GM13976 (cell line): Measurements from ENCODE around the gene NLGN4X.

ENCODE experiments used
- DNase-seq: peaks from one replicate; pipeline ENCODE4 v3.0.0; 2012; ENCODE audit warnings: low spot score
- CTCF ChIP-seq: IDR thresholded peaks from 2 replicates; pipeline ENCODE4 v1.5.1; 2012; ENCODE audit warnings: borderline replicate concordance, mild to moderate bottlenecking; ENCODE audit not compliant: insufficient read depth; ENCODE audit errors: extremely low read depth, missing control alignments, control extremely low read depth
- in situ Hi-C: fragments of 300-500 bp; cut with MboI; formaldehyde crosslinking; loops from one replicate; pipeline ENCODE4 v1.12.0; 2022; ENCODE audit warnings: low sequenced_read_pairs, mixed read lengths, inconsistent platforms; ENCODE audit not compliant: unreplicated experiment

The NLGN4X gene

GRCh38 chrX:6005856-6006255 is 222.8 kb downstream of the NLGN4X start:
- DNase-seq: no peak
- no peak for TF ChIP-seq CTCF
- in situ Hi-C loops: loop anchor here (25.0 kb wide), 1 partner anchor 231 kb away; the partner anchor contains the start of gene NLGN4X

DNA sequence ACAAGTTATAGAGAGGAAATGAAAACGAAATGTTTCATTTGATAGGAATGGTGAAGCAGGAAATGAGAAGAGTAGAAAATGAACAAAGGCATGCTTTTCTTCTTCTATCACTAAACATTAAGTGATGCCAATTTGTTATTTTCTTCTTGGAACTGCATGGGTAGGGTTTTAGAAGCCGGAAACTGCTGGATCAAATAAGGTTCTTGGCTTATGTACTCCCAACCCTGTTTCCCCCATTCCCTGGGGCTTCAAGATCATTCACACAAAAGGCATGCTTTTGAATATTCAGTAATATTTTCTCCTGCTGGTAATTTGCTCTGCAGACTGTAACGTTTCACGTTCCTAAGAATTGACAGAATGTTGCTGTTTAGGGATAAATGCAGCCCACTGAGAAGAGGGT is 224.1 kb downstream of the NLGN4X start:
- no peak for TF ChIP-seq CTCF
- in situ Hi-C loops: loop anchor here (25.0 kb wide), 1 partner anchor 233 kb away; the partner anchor contains the start of gene NLGN4X
- no peak for DNase-seq

DNA sequence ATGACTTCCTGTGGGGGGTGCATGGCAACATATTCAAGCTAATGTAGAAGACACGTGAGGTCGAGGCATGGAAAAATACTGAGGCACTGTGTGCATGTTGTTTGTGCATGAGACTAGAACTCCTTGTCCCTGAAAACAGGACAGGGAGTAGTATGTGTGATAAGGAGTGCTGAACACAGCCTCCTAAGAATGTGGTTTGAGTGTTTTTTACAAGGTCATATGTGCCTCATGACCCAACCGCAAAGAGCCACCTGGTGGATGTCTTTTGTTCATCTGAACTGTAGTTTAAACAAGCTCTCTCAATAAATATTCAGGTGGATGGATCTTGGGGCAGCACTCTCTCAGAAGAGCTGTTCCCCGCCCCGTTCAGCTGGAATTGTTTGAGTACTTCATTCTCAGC is 226.6 kb downstream of the NLGN4X start:
- no peak for TF ChIP-seq CTCF
- in situ Hi-C loops: loop anchor here (25.0 kb wide), 1 partner anchor 235 kb away; the partner anchor contains the start of gene NLGN4X
- no peak for DNase-seq

- in situ Hi-C loops: no loop called here
- DNase-seq: no peak
- no peak for TF ChIP-seq CTCF
These were observed 229.8 kb downstream of the NLGN4X start for GRCh38 chrX:5998901-5999300.

GRCh38 chrX:5998456-5998855 is 230.2 kb downstream of the NLGN4X start:
- no peak for TF ChIP-seq CTCF
- no peak for DNase-seq
- in situ Hi-C loops: no loop called here

DNA sequence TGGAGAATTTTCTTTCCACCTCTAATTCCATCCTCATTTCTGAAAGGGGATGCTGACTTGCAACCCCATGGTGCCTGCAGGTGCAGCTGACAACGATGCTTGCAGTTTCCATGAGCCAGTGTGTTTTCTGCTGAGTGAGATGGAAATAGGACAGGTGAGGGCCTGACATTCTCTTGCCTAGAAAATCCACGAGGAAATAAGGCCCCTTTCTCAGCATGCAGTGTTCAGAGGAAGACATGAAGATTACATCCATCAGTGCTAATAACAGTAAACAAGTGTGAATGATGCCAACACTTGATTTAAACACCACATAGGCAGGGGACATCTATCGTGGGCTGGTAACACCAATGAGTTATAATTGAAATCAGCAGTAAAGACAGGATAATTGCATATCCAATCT is 237.3 kb downstream of the NLGN4X start:
- no peak for TF ChIP-seq CTCF
- no peak for DNase-seq
- in situ Hi-C loops: no loop called here

GRCh38 chrX:5979338-5979737 is 249.3 kb downstream of the NLGN4X start:
- DNase-seq: no peak
- no peak for TF ChIP-seq CTCF
- in situ Hi-C loops: no loop called here
